ENCODE data around the gene KDM4F.

DNA sequence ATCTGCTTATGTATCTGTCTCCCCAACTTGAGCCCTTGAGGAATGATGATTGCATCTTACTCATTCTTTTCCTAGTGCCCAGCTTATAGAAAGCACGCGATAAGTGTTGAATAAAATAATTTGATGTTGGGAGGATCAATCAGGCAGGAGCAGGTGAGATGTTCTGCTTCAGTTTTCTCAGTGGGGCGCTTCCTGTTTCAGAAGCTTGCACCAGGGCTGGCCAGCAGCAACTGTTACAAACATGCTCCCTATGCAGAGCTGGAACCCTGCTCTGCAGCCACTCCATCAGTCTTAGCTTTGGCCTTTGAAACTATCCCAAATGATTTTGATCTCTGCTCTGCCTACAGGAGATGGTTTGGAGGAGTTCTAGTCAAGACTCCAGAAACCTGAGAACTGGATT, 44.3 kb downstream of the KDM4F start:
- TF ChIP-seq, protein P1, sequence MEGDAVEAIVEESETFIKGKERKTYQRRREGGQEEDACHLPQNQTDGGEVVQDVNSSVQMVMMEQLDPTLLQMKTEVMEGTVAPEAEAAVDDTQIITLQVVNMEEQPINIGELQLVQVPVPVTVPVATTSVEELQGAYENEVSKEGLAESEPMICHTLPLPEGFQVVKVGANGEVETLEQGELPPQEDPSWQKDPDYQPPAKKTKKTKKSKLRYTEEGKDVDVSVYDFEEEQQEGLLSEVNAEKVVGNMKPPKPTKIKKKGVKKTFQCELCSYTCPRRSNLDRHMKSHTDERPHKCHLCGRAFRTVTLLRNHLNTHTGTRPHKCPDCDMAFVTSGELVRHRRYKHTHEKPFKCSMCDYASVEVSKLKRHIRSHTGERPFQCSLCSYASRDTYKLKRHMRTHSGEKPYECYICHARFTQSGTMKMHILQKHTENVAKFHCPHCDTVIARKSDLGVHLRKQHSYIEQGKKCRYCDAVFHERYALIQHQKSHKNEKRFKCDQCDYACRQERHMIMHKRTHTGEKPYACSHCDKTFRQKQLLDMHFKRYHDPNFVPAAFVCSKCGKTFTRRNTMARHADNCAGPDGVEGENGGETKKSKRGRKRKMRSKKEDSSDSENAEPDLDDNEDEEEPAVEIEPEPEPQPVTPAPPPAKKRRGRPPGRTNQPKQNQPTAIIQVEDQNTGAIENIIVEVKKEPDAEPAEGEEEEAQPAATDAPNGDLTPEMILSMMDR (IDR thresholded peaks at IDR 0.05), result no peak
- no peak for TF ChIP-seq POLR2A (IDR thresholded peaks at IDR 0.05)
